ENCODE results near the gene KRT33A.

KRT33A gene

GRCh38 chr17:41301916-41302901, 48.4 kb downstream of the KRT33A start, which contains the start of gene KRTAP29-1:
Gene KRTAP29-1 (minus strand): TSS chr17:41302851. CDS start chr17:41302851, 0 bp downstream.
- DNase-seq (ENCODE audit: low spot score): no peak

GRCh38 chr17:41301204-41301790, 49.3 kb downstream of the KRT33A start:
- DNase-seq (ENCODE audit: low spot score): no peak

GRCh38 chr17:41298458-41299135, 52.0 kb downstream of the KRT33A start:
- no peak for DNase-seq (ENCODE audit: low spot score)

- DNase-seq (ENCODE audit: low spot score): no peak
Measured at GRCh38 chr17:41296846-41297245, 53.8 kb downstream of the KRT33A start.
